HCT116 (cell line): ENCODE results near the gene SLC25A45. TPM values are rescaled to one million over a fixed set of nuclear protein-coding genes. Genes with fewer than 3 reads are reported as not detected.

Experiments used
- CBX3 ChIP-seq: IDR thresholded peaks from 2 replicates; pipeline ENCODE4 v1.6.1; 2012; ENCODE audit warnings: low read depth
- EZH2 ChIP-seq: fragments of 200-600 bp; sonication (generic); IDR thresholded peaks from 2 replicates; pipeline ENCODE4 v1.6.1; 2017; ENCODE audit warnings: antibody characterized with exemption, mixed run types
- EZH2phosphoT487 ChIP-seq: fragments of 200-600 bp; IDR thresholded peaks from 2 replicates; pipeline ENCODE4 v1.6.1; 2018; ENCODE audit warnings: antibody characterized with exemption, borderline replicate concordance
- POLR2A ChIP-seq: IDR thresholded peaks from 2 replicates; pipeline ENCODE4 v1.7.0; 2011; ENCODE audit warnings: borderline replicate concordance; ENCODE audit not compliant: insufficient read depth, insufficient read length; ENCODE audit errors: extremely low read depth
- RAD21 ChIP-seq: IDR thresholded peaks from 2 replicates; pipeline ENCODE4 v1.6.1; 2012; ENCODE audit warnings: low read depth, mild to moderate bottlenecking
- YY1 ChIP-seq: IDR thresholded peaks from 2 replicates; pipeline ENCODE4 v1.6.1; 2011; ENCODE audit warnings: low read length, low read depth, moderate library complexity, mild to moderate bottlenecking; ENCODE audit not compliant: insufficient replicate concordance; ENCODE audit errors: extremely low read depth
- ZNF274 ChIP-seq: fragments of 200-500 bp; sonication (Bioruptor generic); IDR thresholded peaks from 2 replicates; pipeline ENCODE4 v1.6.1; 2014; ENCODE audit warnings: mild to moderate bottlenecking, low read depth, low read length, inconsistent platforms
- total RNA-seq: library from RNA; stranded (reverse); gene quantifications from one replicate; pipeline ENCODE4 v1.2.1, GENCODE V29; 2021; ENCODE audit not compliant: unreplicated experiment
- TF ChIP-seq, protein P1 (sequence below): IDR thresholded peaks from 2 replicates; pipeline ENCODE4 v1.6.1; 2012; ENCODE audit warnings: low read depth
- TF ChIP-seq, protein P2 (sequence below), 3 experiments: fragments of 200-600 bp in 1 of 3; sonication (generic) in 1 of 3; IDR thresholded peaks in 2 of 3; conservative IDR thresholded peaks in 1 of 3; 2 replicates each; pipeline ENCODE4 v1.5.1; 2012 to 2017; ENCODE audit warnings: low read depth in 2 of 3, low read length in 2 of 3, antibody characterized with exemption in 1 of 3, borderline replicate concordance in 1 of 3, control low read depth in 1 of 3, mild to moderate bottlenecking in 1 of 3, mixed read lengths in 1 of 3, mixed run types in 1 of 3, moderate library complexity in 1 of 3; ENCODE audit not compliant: insufficient read depth in 1 of 3

The SLC25A45 gene
- total RNA-seq, 1 experiment from 2014 or later = 3.9 TPM

- TF ChIP-seq, protein P1, sequence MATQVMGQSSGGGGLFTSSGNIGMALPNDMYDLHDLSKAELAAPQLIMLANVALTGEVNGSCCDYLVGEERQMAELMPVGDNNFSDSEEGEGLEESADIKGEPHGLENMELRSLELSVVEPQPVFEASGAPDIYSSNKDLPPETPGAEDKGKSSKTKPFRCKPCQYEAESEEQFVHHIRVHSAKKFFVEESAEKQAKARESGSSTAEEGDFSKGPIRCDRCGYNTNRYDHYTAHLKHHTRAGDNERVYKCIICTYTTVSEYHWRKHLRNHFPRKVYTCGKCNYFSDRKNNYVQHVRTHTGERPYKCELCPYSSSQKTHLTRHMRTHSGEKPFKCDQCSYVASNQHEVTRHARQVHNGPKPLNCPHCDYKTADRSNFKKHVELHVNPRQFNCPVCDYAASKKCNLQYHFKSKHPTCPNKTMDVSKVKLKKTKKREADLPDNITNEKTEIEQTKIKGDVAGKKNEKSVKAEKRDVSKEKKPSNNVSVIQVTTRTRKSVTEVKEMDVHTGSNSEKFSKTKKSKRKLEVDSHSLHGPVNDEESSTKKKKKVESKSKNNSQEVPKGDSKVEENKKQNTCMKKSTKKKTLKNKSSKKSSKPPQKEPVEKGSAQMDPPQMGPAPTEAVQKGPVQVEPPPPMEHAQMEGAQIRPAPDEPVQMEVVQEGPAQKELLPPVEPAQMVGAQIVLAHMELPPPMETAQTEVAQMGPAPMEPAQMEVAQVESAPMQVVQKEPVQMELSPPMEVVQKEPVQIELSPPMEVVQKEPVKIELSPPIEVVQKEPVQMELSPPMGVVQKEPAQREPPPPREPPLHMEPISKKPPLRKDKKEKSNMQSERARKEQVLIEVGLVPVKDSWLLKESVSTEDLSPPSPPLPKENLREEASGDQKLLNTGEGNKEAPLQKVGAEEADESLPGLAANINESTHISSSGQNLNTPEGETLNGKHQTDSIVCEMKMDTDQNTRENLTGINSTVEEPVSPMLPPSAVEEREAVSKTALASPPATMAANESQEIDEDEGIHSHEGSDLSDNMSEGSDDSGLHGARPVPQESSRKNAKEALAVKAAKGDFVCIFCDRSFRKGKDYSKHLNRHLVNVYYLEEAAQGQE = no peak
- TF ChIP-seq ZNF274 (no peak), EZH2phosphoT487 (no peak), RAD21 (no peak), POLR2A (peak; percentile 100), YY1 (peak; percentile 84), EZH2 (no peak), CBX3 (no peak)
- TF ChIP-seq, protein P2, sequence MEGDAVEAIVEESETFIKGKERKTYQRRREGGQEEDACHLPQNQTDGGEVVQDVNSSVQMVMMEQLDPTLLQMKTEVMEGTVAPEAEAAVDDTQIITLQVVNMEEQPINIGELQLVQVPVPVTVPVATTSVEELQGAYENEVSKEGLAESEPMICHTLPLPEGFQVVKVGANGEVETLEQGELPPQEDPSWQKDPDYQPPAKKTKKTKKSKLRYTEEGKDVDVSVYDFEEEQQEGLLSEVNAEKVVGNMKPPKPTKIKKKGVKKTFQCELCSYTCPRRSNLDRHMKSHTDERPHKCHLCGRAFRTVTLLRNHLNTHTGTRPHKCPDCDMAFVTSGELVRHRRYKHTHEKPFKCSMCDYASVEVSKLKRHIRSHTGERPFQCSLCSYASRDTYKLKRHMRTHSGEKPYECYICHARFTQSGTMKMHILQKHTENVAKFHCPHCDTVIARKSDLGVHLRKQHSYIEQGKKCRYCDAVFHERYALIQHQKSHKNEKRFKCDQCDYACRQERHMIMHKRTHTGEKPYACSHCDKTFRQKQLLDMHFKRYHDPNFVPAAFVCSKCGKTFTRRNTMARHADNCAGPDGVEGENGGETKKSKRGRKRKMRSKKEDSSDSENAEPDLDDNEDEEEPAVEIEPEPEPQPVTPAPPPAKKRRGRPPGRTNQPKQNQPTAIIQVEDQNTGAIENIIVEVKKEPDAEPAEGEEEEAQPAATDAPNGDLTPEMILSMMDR (IDR thresholded peaks at IDR 0.05 in 2 of 3, conservative IDR thresholded peaks at IDR 0.05 in 1 of 3; ENCODE audit: borderline replicate concordance in 1 of 3, insufficient read depth in 1 of 3, low read depth in 2 of 3, low read length in 2 of 3) = no peak
Observed at GRCh38 chr11:65422633-65423515, 40.4 kb upstream of the SLC25A45 start, which contains the start of gene NEAT1 (continued).
